GM20431 (cell line): ENCODE data around the gene P2RX1.

Experiments used
- in situ Hi-C: fragments of 300-500 bp; cut with MseI, MboI; formaldehyde crosslinking; loops from one replicate; pipeline ENCODE4 v1.15.0; 2020; ENCODE audit warnings: low sequenced_read_pairs; ENCODE audit not compliant: unreplicated experiment

The P2RX1 gene

GRCh38 chr17:3867106-3867505 lies 49.2 kb downstream of the P2RX1 start:
- in situ Hi-C loops, result loop anchor here (25.0 kb wide), 1 partner anchor 145 kb away; no protein-coding TSS in a partner anchor

DNA sequence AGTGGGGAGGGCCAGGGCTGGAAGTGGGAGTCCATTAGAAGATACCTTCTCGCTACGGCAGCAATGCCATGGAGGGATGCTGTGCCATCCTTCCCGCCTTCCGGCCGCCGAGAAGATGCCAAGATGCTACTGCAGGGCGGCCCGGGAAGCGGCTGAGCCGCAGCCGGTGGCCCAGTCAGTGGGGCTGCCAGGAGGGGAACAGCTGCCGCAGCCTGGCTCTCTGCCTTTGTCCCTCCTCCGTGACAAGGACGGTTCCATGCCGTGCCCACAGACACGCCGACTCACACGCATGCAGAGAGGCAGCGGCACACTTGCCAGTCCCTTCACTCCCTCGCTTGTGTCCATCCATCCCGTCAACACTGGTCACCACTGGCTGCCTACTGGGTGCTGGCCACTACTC lies 50.0 kb downstream of the P2RX1 start:
- in situ Hi-C loops, result loop anchor here (25.0 kb wide), 1 partner anchor 146 kb away; no protein-coding TSS in a partner anchor

- in situ Hi-C loops, result loop anchor here (25.0 kb wide), 1 partner anchor 147 kb away; no protein-coding TSS in a partner anchor
Observed at GRCh38 chr17:3865176-3865575, 51.1 kb downstream of the P2RX1 start.

DNA sequence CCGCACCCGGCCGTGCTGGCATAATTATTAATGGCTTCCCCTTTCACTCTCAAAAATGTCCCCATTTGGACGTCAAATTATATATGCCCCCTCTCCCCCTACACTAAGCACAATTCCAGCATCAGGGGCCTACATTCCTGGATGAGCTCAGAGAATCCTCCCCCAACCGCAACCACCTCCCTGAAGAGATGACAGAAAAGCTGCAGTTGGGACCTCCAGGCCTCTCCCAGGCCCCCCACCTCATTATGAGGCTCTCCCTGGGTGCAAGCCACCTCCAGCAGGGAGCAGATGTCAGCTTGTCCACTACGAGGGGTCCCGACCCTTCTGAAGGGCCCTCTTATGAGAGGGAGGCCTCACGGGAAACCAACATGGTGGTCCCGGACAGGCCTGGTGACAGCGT lies 51.7 kb downstream of the P2RX1 start:
- in situ Hi-C loops, result loop anchor here (25.0 kb wide), 1 partner anchor 148 kb away; no protein-coding TSS in a partner anchor

- in situ Hi-C loops, result loop anchor here (25.0 kb wide), 1 partner anchor 150 kb away; no protein-coding TSS in a partner anchor
Observed at GRCh38 chr17:3861761-3862681, 54.2 kb downstream of the P2RX1 start.

DNA sequence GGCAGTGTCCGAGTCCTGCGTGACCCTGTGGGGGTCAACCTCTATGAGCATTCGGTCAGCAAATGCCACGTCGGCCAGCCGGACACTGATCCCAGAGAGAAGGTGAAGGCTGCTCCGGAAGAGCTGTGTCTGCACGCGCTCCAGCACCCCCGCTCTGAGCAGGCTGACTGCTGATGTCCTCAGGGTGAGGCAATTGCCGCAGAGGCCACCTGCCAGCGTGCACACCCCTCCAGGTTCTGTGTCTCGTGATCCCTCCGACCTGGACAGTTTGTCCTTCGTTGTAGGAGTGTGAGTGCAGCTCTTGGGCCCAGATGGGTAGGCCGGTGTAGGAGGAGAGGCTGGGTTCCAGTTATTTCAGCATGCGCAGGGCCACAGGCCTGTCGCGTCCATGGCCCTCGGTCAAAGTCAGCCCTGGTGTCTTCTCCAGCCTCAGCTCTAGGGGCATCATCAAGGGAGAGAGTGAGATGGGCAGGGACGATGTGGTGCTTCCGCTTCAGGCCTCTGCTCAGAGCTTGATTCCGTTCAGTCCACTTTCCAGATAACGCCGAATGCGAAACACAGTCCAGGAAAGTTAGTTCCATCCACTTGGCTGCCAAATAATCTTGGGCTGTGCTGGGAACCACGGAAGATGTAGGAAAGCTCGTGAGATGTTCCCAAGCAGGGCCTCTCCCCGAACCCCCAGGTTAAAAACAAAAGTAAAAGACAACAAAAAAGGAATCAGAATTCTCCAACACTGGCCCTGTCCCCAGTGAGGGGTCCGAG lies 55.1 kb downstream of the P2RX1 start:
- in situ Hi-C loops, result loop anchor here (25.0 kb wide), 1 partner anchor 151 kb away; no protein-coding TSS in a partner anchor

GRCh38 chr17:3859940-3860339 lies 56.3 kb downstream of the P2RX1 start:
- in situ Hi-C loops, result loop anchor here (25.0 kb wide), 1 partner anchor 152 kb away; no protein-coding TSS in a partner anchor

DNA sequence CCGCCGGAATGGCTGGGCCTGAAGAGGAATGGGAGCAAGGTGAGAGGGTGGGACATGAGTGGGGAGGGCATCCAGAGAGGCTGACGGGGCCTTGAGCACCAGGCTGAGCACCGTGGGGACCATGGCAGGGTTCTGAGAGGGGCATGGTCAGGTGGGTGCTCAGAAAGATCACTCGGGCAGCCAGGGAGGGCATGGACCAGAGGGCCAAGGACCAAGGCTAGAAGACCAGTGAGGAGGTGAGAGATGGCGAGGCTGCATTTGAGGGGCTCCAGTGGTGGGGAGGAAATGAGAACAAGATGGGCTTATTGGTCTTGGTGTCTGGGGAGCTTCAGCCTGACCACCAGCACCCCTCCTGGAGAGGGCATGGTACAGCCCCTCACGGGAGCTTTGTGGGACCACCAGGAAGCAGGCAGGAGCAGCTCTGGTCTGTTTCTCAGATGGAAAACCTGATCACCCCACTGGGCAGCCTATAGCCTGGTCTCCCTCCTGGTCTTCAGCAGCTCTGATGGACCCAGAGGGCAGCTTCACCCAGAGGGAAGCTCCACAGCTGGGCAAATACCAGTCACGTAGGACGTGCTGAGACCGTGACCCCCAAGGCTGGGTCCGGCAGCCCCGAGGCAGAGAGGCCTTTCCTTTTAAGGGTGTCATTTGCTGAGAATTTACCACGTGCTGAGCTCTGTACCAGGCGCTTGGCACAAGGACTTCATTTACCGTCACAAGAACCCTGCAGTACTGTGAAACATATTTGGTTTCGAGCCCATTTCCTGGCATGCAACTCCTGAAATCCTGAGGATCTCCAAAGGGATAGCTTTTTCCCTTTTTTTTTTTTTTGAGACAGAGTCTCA lies 58.8 kb downstream of the P2RX1 start:
- in situ Hi-C loops, result loop anchor here (25.0 kb wide), 1 partner anchor 155 kb away; no protein-coding TSS in a partner anchor

DNA sequence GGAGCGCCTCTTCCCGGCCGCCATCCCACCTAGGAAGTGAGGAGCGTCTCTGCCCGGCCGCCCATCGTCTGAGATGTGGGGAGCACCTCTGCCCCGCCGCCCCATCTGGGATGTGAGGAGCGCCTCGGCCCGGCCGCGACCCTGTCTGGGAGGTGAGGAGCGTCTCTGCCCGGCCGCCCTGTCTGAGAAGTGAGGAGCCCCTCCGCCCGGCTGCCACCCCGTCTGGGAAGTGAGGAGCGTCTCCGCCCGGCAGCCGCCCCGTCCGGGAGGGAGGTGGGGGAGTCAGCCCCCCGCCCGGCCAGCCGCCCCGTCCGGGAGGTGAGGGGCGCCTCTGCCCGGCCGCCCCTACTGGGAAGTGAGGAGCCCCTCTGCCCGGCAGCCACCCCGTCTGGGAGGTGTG lies 62.1 kb downstream of the P2RX1 start:
- in situ Hi-C loops, result loop anchor here (25.0 kb wide), 1 partner anchor 158 kb away; no protein-coding TSS in a partner anchor

GRCh38 chr17:3852561-3852960 lies 63.7 kb downstream of the P2RX1 start:
- in situ Hi-C loops, result loop anchor here (25.0 kb wide), 1 partner anchor 160 kb away; no protein-coding TSS in a partner anchor

DNA sequence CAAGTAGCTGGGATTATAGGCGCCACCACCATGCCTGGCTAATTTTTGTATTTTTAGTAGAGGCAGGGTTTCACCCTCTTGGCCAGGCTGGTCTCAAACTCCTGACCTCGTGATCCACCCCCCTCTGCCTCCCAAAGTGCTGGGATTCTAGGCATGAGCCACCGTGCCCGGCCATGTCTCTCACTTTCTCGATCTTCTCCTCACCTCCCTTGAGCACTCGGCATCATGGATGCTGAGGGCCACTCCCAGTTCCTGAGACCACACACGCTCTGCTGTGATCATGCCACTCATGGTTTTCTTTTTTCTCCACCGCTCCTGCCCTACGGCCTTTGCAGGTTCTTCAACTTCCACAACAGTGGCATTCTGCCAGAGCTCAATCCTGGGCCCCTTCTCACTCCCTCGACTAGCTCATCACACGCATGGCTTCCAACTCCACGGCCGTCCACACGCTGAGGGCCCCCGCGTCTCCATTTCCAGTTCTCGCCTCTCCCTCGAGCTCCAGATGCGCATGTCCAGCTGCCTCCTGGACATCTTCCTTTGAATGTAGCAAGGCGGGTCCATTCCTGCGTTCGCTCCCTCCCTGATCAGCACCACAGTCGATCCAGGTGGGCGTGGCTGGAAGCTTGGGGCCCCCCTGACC lies 64.7 kb downstream of the P2RX1 start:
- in situ Hi-C loops, result loop anchor here (25.0 kb wide), 1 partner anchor 161 kb away; no protein-coding TSS in a partner anchor

DNA sequence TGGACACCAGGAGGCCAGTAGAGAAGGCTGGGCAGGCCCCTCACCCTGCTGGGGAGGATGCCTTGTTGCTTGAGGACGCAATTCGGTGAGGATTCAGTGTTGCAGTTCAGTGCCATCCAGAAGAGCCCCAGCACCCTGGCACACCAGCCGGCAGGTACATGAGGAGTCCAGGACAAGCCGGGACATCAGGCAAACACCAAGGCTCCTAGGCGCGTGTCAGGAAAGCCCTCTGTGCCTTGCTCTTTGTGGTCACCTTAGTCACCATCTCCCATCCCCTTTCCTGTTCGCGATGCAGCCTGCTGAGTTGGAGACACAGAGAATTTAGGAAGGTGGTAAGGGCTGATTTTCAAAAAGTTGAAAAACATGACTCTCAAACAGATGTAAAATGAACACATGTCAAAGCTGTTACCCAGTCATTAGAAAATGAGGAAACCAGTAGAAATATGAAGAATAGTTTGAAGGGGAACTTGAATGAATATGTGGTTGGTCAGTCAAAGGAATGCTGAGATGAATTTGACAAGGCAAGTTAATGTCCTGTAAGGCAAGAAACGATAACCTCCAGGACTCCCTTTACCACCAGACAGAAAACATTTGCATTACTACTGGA lies 67.9 kb downstream of the P2RX1 start:
- in situ Hi-C loops, result no loop called here

- in situ Hi-C loops, result no loop called here
Observed at GRCh38 chr17:3847165-3847670, 69.0 kb downstream of the P2RX1 start.
